Pancreas (tissue), 10 donors: ENCODE measurements around the gene FECH. TPM values are rescaled to one million over a fixed set of nuclear protein-coding genes. Genes with fewer than 3 reads are reported as not detected.

Experiments
- ATAC-seq, 4 donors: fragments of 200-7000 bp; cut with Tn5 transposase; one replicate each; pipeline versions ENCODE4 v1.8.0 to v1.9.1; 2020; ENCODE audit warnings: mild to moderate bottlenecking in 4 of 4, moderate library complexity in 4 of 4
- DNase-seq, 6 donors: peaks; one replicate each; pipeline ENCODE4 v3.0.0-alpha.2; 2020
- FAIRE-seq: peaks from 2 replicates; lab custom pipeline; 2012; peaks lifted over from hg19 to GRCh38; lab: Jason Lieb, UNC
- H3K27ac ChIP-seq, 4 donors: fragments of 200-600 bp; sonication (generic); 1 replicate in 3 of 4; 2 replicates in 1 of 4; pipeline versions ENCODE4 v1.5.0 to v1.8.0; 2020
- H3K27me3 ChIP-seq, 4 donors: fragments of 200-600 bp; one replicate each; pipeline ENCODE4 v1.8.0; 2021
- H3K36me3 ChIP-seq, 3 donors: fragments of 200-600 bp; sonication (generic) in 1 of 3; one replicate each; pipeline versions ENCODE4 v1.5.0 to v1.8.0; 2020 to 2021
- H3K4me1 ChIP-seq, 3 donors: fragments of 200-600 bp; one replicate each; pipeline ENCODE4 v1.8.0; 2021
- H3K4me3 ChIP-seq, 4 donors: fragments of 200-600 bp; sonication (generic) in 2 of 4; one replicate each; pipeline versions ENCODE4 v1.5.0 to v1.8.0; 2020 to 2021
- H3K9me3 ChIP-seq, 4 donors: fragments of 200-600 bp; one replicate each; pipeline ENCODE4 v1.8.0; 2021
- CTCF ChIP-seq, 4 donors: fragments of 200-600 bp; sonication (generic) in 3 of 4; IDR thresholded peaks; one replicate each; pipeline versions ENCODE4 v1.5.0 to v1.8.0; 2021; ENCODE audit warnings: antibody characterized with exemption in 4 of 4
- WGBS, 2 donors: extraction: QIAGEN DNeasy Blood & Tissue Kit; methylation state at CpG; one replicate each; pipeline ENCODE4 v1.1.7; 2013; 5-methylcytosine and 5-hydroxymethylcytosine counted together
- intact Hi-C, 3 donors: fragments of 100-400 bp; cut with DNase I; formaldehyde crosslinking; loops; one replicate each; pipeline versions ENCODE4 v1.11.1 to v1.14.2; 2022
- polyA plus RNA-seq, 2 donors: library from polyadenylated mRNA; stranded (reverse); fragments of 200-250 nt; gene quantifications; one replicate each; pipeline ENCODE4 v1.2.3, GENCODE V29; 2013
- total RNA-seq, 6 donors: library from RNA; stranded (reverse); fragmentation: NEBNext Ultra II Directional in 4 of 6; extraction: Animal tissue kit (Norgen Biotek cat#: 25700) in 4 of 6; gene quantifications; one replicate each; pipeline versions ENCODE4 v1.2.1 to v1.2.4, GENCODE V29; 2021 to 2023
- donor health status: healthy with polysubstance abuse.
- donor health status: DM: no; HTN: no; CAD: no; lungs with moderate emphysema.
- donor health status: DM: no; HTN: no; CAD: no.
- donor health status: control.
- donor health status: control.
- donor health status: Bipolar disorder and iron deficiency.
- donor health status: DM: yes; HTN: yes; CAD: no.
- donor health status: DM: no; HTN: no; CAD: no.
- donor health status: DM: no; HTN: no; CAD: no.
- donor health status: DM: yes; HTN: yes; CAD: no.

FECH gene
- total and polyA plus RNA-seq, 8 donors = 3.4 to 14.6 (median 9.0) TPM

GRCh38 chr18:57534511-57534909 is 52.0 kb downstream of the FECH start:
- Histone ChIP-seq H3K4me3 (no peak overlapping the region), H3K9me3 (no peaks in the 10 kb centered on the region), H3K27me3 (no peaks in the 10 kb centered on the region), H3K36me3 (no peaks in the 10 kb centered on the region), H3K27ac (no peak overlapping the region), H3K4me1 (peaks cover 0 to 5% (median 5%) of the 10 kb centered on the region in 3 donors)
- ATAC-seq (no peak), DNase-seq (no peak), FAIRE-seq (no peak)
- no peak for TF ChIP-seq CTCF (IDR thresholded peaks at IDR 0.05)
- intact Hi-C loops = no loop called here

GRCh38 chr18:57533868-57534510 is 52.5 kb downstream of the FECH start:
- Histone ChIP-seq H3K36me3 (no peaks in the 10 kb centered on the region), H3K4me1 (peaks cover 0 to 5% (median 5%) of the 10 kb centered on the region in 3 donors), H3K27ac (no peak overlapping the region), H3K27me3 (no peaks in the 10 kb centered on the region), H3K4me3 (no peak overlapping the region), H3K9me3 (no peaks in the 10 kb centered on the region)
- FAIRE-seq = no peak
- intact Hi-C loops = no loop called here
- no peak for DNase-seq
- WGBS, 2 donors = 66 to 68% methylated on average over 4 of the region's 4 CpGs
- TF ChIP-seq CTCF (IDR thresholded peaks at IDR 0.05) = no peak
- no peak for ATAC-seq

GRCh38 chr18:57533006-57533867 is 53.3 kb downstream of the FECH start:
- DNase-seq = no peak
- intact Hi-C loops = no loop called here
- TF ChIP-seq CTCF (IDR thresholded peaks at IDR 0.05) = no peak
- 38 to 45% methylated on average over 16 of the region's 16 CpGs for WGBS, 2 donors
- Histone ChIP-seq H3K27me3 (no peaks in the 10 kb centered on the region), H3K36me3 (no peaks in the 10 kb centered on the region), H3K4me1 (peaks cover 0 to 5% (median 5%) of the 10 kb centered on the region in 3 donors), H3K4me3 (no peak overlapping the region), H3K9me3 (no peaks in the 10 kb centered on the region), H3K27ac (no peak overlapping the region)
- no peak for FAIRE-seq
- peak in 3 of 4 donors; percentile 44 to 70 (median 48) for ATAC-seq

GRCh38 chr18:57529151-57529550 is 57.4 kb downstream of the FECH start:
- Histone ChIP-seq H3K27ac (no peak overlapping the region), H3K4me1 (peaks cover 0 to 5% (median 5%) of the 10 kb centered on the region in 3 donors), H3K27me3 (no peaks in the 10 kb centered on the region), H3K4me3 (no peak overlapping the region), H3K9me3 (no peaks in the 10 kb centered on the region), H3K36me3 (no peaks in the 10 kb centered on the region)
- no peak for FAIRE-seq
- ATAC-seq = no peak
- TF ChIP-seq CTCF (IDR thresholded peaks at IDR 0.05) = no peak
- DNase-seq = no peak
- WGBS, 2 donors = 73 to 83% methylated on average over 7 of the region's 7 CpGs
- intact Hi-C loops = no loop called here
